Measurements from ENCODE around the gene SLC9A9.

Gene SLC9A9

DNA sequence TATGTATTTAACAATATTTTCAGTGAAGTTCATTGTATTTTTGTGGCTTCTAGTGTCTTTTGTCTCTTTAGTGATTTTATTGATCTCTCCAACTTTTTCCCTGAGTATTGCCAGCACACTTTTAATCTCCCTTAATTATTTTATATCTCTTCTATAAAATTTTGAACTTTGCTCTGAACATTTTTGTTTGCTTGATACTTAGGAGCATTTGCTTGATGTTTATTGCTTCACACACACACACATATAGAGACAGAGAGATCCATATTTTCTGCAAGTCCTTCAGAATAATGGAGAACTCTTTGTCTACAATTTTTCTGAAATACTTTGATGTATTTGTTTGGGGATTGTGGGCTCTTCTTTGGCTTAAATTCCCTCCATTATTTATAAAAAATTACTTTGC lies 213.8 kb downstream of the SLC9A9 start:
- Histone ChIP-seq H3K4me1 (ENCODE audit: control insufficient read depth, insufficient read depth, low read length) (no peaks in the 10 kb centered on the region), H3K36me3 (ENCODE audit: insufficient read depth, low read length) (no peaks in the 10 kb centered on the region), H3K4me2 (ENCODE audit: low read length) (no peak overlapping the region), H3K9ac (ENCODE audit: low read depth, low read length) (no peak overlapping the region), H3K4me3 (ENCODE audit: low read length) (no peak overlapping the region), H3K9me3 (replicated peaks; ENCODE audit: low read length) (peaks cover 6% of the 10 kb centered on the region), H3K27me3 (ENCODE audit: control insufficient read depth, insufficient read depth, low read length) (no peaks in the 10 kb centered on the region)

DNA sequence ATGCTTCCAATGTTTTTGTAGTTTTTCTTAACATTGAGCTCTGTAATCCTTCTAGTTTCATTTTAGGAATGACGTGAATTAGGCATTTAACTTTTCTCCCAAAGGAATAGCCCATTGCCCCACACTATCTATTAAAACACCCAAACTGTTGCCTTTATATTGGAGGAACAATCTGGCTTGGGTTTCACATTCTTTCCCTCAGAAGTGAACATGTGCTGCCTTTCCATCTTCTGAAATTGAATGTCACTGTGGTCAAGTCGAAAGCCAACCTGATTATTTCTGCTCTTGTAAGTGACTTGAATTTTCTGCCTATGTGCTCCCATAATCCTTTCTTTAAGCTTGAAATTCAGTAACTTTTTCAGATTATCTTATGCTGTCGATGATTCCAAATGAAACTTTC lies 214.5 kb downstream of the SLC9A9 start:
- Histone ChIP-seq H3K4me1 (ENCODE audit: control insufficient read depth, insufficient read depth, low read length) (no peaks in the 10 kb centered on the region), H3K9me3 (replicated peaks; ENCODE audit: low read length) (peaks cover 6% of the 10 kb centered on the region), H3K4me3 (ENCODE audit: low read length) (no peak overlapping the region), H3K4me2 (ENCODE audit: low read length) (peak overlapping the region; percentile 60), H3K27me3 (ENCODE audit: control insufficient read depth, insufficient read depth, low read length) (no peaks in the 10 kb centered on the region), H3K36me3 (ENCODE audit: insufficient read depth, low read length) (no peaks in the 10 kb centered on the region), H3K9ac (ENCODE audit: low read depth, low read length) (no peak overlapping the region)

- no peak overlapping the region for H3K4me3 ChIP-seq (ENCODE audit: low read length)
- H3K4me1 ChIP-seq (ENCODE audit: control insufficient read depth, insufficient read depth, low read length): peaks cover 10% of the 10 kb centered on the region
- no peaks in the 10 kb centered on the region for H3K36me3 ChIP-seq (ENCODE audit: insufficient read depth, low read length)
- no peak overlapping the region for H3K4me2 ChIP-seq (ENCODE audit: low read length)
- H3K9ac ChIP-seq (ENCODE audit: low read depth, low read length): no peak overlapping the region
- no peaks in the 10 kb centered on the region for H3K27me3 ChIP-seq (ENCODE audit: control insufficient read depth, insufficient read depth, low read length)
- H3K9me3 ChIP-seq (replicated peaks; ENCODE audit: low read length): no peaks in the 10 kb centered on the region
Measured at GRCh38 chr3:143629726-143630125, 218.5 kb downstream of the SLC9A9 start.

- Histone ChIP-seq H3K36me3 (ENCODE audit: insufficient read depth, low read length) (no peaks in the 10 kb centered on the region), H3K4me3 (ENCODE audit: low read length) (no peak overlapping the region), H3K27me3 (ENCODE audit: control insufficient read depth, insufficient read depth, low read length) (no peaks in the 10 kb centered on the region), H3K9ac (ENCODE audit: low read depth, low read length) (no peak overlapping the region), H3K4me2 (ENCODE audit: low read length) (no peak overlapping the region), H3K9me3 (replicated peaks; ENCODE audit: low read length) (no peaks in the 10 kb centered on the region), H3K4me1 (ENCODE audit: control insufficient read depth, insufficient read depth, low read length) (peaks cover 10% of the 10 kb centered on the region)
Measured at GRCh38 chr3:143628971-143629370, 219.3 kb downstream of the SLC9A9 start.

GRCh38 chr3:143627336-143627735 lies 220.9 kb downstream of the SLC9A9 start:
- no peaks in the 10 kb centered on the region for H3K27me3 ChIP-seq (ENCODE audit: control insufficient read depth, insufficient read depth, low read length)
- no peak overlapping the region for H3K4me3 ChIP-seq (ENCODE audit: low read length)
- peaks cover 10% of the 10 kb centered on the region for H3K4me1 ChIP-seq (ENCODE audit: control insufficient read depth, insufficient read depth, low read length)
- H3K36me3 ChIP-seq (ENCODE audit: insufficient read depth, low read length): no peaks in the 10 kb centered on the region
- no peaks in the 10 kb centered on the region for H3K9me3 ChIP-seq (replicated peaks; ENCODE audit: low read length)
- H3K4me2 ChIP-seq (ENCODE audit: low read length): no peak overlapping the region
- H3K9ac ChIP-seq (ENCODE audit: low read depth, low read length): no peak overlapping the region

- Histone ChIP-seq H3K4me3 (ENCODE audit: low read length) (no peak overlapping the region), H3K9ac (ENCODE audit: low read depth, low read length) (no peak overlapping the region)
Measured at GRCh38 chr3:143619231-143619630, 229.0 kb downstream of the SLC9A9 start.

DNA sequence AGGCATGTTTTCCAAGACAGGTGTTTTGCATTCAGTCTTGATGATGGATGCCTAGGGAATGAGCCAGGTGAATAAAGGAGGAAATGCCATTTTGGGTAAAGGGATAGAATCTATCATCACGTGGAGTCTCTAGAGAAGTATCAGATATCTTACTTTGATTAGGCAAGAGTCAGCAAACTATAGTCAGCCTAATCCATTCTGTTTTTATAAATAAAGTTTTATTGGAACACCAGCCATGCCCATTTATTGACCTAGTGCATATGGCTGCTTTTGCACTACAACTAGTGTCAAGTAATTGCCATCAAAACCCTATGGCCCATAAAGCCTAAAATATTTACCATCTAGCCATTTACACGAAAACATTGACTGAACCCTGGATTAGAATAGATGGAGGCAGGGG lies 231.2 kb downstream of the SLC9A9 start:
- H3K9me3 ChIP-seq (replicated peaks; ENCODE audit: low read length): no peaks in the 10 kb centered on the region
- H3K36me3 ChIP-seq (ENCODE audit: insufficient read depth, low read length): no peaks in the 10 kb centered on the region
- H3K4me2 ChIP-seq (ENCODE audit: low read length): no peak overlapping the region
- peaks cover 14% of the 10 kb centered on the region for H3K4me1 ChIP-seq (ENCODE audit: control insufficient read depth, insufficient read depth, low read length)
- no peaks in the 10 kb centered on the region for H3K27me3 ChIP-seq (ENCODE audit: control insufficient read depth, insufficient read depth, low read length)
- no peak overlapping the region for H3K9ac ChIP-seq (ENCODE audit: low read depth, low read length)
- no peak overlapping the region for H3K4me3 ChIP-seq (ENCODE audit: low read length)

More at GRCh38 chr3:143619231-143619630, 229.0 kb downstream of the SLC9A9 start:
- no peaks in the 10 kb centered on the region for H3K9me3 ChIP-seq (replicated peaks; ENCODE audit: low read length)
- no peak overlapping the region for H3K4me2 ChIP-seq (ENCODE audit: low read length)
- H3K4me1 ChIP-seq (ENCODE audit: control insufficient read depth, insufficient read depth, low read length): no peaks in the 10 kb centered on the region
- H3K36me3 ChIP-seq (ENCODE audit: insufficient read depth, low read length): no peaks in the 10 kb centered on the region
- H3K27me3 ChIP-seq (ENCODE audit: control insufficient read depth, insufficient read depth, low read length): no peaks in the 10 kb centered on the region

DNA sequence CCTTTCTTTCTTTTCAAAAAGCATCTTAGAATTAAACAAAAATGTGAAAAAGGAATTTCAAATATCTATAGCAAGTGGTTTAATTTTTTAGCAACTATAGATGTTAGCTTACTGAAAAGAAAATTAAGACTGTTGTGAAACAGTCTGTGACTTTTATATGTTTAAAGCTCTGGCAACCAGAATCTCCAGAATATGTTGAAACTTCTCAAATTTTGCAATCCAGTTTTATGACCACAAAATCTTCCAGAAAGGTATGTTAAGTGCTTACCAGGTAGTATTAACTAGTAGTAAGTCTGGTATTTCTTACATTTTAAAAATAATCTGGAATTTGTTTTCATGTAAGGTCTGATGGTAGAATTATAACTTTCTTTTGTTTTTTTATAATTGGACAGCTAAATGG lies 235.0 kb downstream of the SLC9A9 start:
- peak overlapping the region; percentile 1 for H3K4me2 ChIP-seq (ENCODE audit: low read length)
- no peaks in the 10 kb centered on the region for H3K9me3 ChIP-seq (replicated peaks; ENCODE audit: low read length)
- no peak overlapping the region for H3K4me3 ChIP-seq (ENCODE audit: low read length)
- no peaks in the 10 kb centered on the region for H3K27me3 ChIP-seq (ENCODE audit: control insufficient read depth, insufficient read depth, low read length)
- H3K36me3 ChIP-seq (ENCODE audit: insufficient read depth, low read length): no peaks in the 10 kb centered on the region
- H3K9ac ChIP-seq (ENCODE audit: low read depth, low read length): peak overlapping the region; percentile 41
- peaks cover 39% of the 10 kb centered on the region for H3K4me1 ChIP-seq (ENCODE audit: control insufficient read depth, insufficient read depth, low read length)

DNA sequence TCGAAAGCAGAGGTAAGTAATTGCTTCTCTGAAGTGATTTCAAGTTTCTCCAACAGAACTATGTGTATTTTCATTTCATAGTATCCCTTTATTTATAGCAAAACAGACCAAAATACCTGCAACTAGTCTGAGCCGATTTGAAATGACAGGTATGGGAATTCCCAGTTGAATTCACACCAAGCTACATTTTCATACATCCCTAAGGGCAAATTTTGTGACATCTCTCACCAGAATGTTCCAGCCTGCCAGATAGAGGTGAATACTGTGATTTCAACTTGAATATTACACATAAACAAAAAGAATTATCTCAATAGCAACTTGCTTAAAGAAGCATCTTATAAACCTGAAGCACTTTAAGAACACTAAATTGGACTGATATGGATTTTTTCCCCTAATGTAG lies 235.7 kb downstream of the SLC9A9 start:
- Histone ChIP-seq H3K4me1 (ENCODE audit: control insufficient read depth, insufficient read depth, low read length) (peaks cover 45% of the 10 kb centered on the region), H3K9me3 (replicated peaks; ENCODE audit: low read length) (no peaks in the 10 kb centered on the region), H3K36me3 (ENCODE audit: insufficient read depth, low read length) (no peaks in the 10 kb centered on the region), H3K27me3 (ENCODE audit: control insufficient read depth, insufficient read depth, low read length) (no peaks in the 10 kb centered on the region), H3K9ac (ENCODE audit: low read depth, low read length) (peak overlapping the region; percentile 41), H3K4me3 (ENCODE audit: low read length) (no peak overlapping the region), H3K4me2 (ENCODE audit: low read length) (no peak overlapping the region)

GRCh38 chr3:143608966-143609365 lies 239.3 kb downstream of the SLC9A9 start:
- H3K27me3 ChIP-seq (ENCODE audit: control insufficient read depth, insufficient read depth, low read length): no peaks in the 10 kb centered on the region
- H3K4me1 ChIP-seq (ENCODE audit: control insufficient read depth, insufficient read depth, low read length): peaks cover 45% of the 10 kb centered on the region
- no peaks in the 10 kb centered on the region for H3K9me3 ChIP-seq (replicated peaks; ENCODE audit: low read length)
- peak overlapping the region; percentile 75 for H3K9ac ChIP-seq (ENCODE audit: low read depth, low read length)
- H3K4me2 ChIP-seq (ENCODE audit: low read length): peak overlapping the region; percentile 46
- H3K4me3 ChIP-seq (ENCODE audit: low read length): peak overlapping the region; percentile 3
- H3K36me3 ChIP-seq (ENCODE audit: insufficient read depth, low read length): no peaks in the 10 kb centered on the region

GRCh38 chr3:143605233-143605950 lies 242.9 kb downstream of the SLC9A9 start:
- no peak overlapping the region for H3K4me3 ChIP-seq (ENCODE audit: low read length)
- H3K4me1 ChIP-seq (ENCODE audit: control insufficient read depth, insufficient read depth, low read length): peaks cover 26% of the 10 kb centered on the region
- no peaks in the 10 kb centered on the region for H3K9me3 ChIP-seq (replicated peaks; ENCODE audit: low read length)
- no peaks in the 10 kb centered on the region for H3K27me3 ChIP-seq (ENCODE audit: control insufficient read depth, insufficient read depth, low read length)
- H3K9ac ChIP-seq (ENCODE audit: low read depth, low read length): no peak overlapping the region
- no peaks in the 10 kb centered on the region for H3K36me3 ChIP-seq (ENCODE audit: insufficient read depth, low read length)
- H3K4me2 ChIP-seq (ENCODE audit: low read length): no peak overlapping the region

Measured in skeletal muscle satellite cell (primary cell).